HL-60 (cell line): ENCODE measurements around the gene DSE.

Experiments
- CTCF ChIP-seq: IDR thresholded peaks from one replicate; pipeline ENCODE4 v1.5.1; 2011; ENCODE audit warnings: low read length, control low read depth, inconsistent platforms; ENCODE audit not compliant: insufficient read depth
- GABPA ChIP-seq: IDR thresholded peaks from 2 replicates; pipeline ENCODE4 v1.6.1; 2012; ENCODE audit warnings: low read depth
- POLR2AphosphoS5 ChIP-seq: IDR thresholded peaks from 2 replicates; pipeline ENCODE4 v1.6.1; 2012; ENCODE audit warnings: low read depth
- SPI1 ChIP-seq: IDR thresholded peaks from 2 replicates; pipeline ENCODE4 v1.6.1; 2012; ENCODE audit warnings: low read depth, mild to moderate bottlenecking, borderline replicate concordance

GRCh38 chr6:116422238-116422637 is 51.5 kb downstream of the DSE start:
- TF ChIP-seq POLR2AphosphoS5: no peak
- no peak for TF ChIP-seq CTCF
- no peak for TF ChIP-seq SPI1
- TF ChIP-seq GABPA: no peak
